Astrocyte of the hippocampus (primary cell): Measurements from ENCODE around the gene DPYD.
A peak's percentile ranks its signal among the peaks of the same experiment; 100 is the strongest.

Source experiments
- DNase-seq: peaks from one replicate; pipeline ENCODE4 v3.0.0; 2011; ENCODE audit warnings: low read depth, low spot score

The DPYD gene

DNA sequence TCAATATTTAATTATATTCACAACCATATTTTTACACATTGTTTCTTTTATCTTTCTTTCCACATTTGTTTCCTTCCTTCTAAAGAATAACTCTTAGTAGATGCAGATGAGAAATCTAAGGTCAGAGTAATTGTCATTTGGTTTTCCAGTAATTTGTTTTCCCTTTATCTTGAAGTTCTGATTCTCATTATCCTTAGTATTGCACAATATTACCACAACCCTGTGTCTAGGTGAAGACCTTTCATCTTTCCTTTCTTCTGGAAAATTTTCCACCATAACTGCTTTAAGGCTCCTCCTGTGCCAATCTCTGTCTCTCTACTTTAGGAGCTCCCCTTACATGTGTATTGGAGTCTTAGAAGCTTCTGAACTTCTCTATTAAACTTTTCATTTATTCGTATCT is 209.0 kb downstream of the DPYD start:
- no peak for DNase-seq

DNA sequence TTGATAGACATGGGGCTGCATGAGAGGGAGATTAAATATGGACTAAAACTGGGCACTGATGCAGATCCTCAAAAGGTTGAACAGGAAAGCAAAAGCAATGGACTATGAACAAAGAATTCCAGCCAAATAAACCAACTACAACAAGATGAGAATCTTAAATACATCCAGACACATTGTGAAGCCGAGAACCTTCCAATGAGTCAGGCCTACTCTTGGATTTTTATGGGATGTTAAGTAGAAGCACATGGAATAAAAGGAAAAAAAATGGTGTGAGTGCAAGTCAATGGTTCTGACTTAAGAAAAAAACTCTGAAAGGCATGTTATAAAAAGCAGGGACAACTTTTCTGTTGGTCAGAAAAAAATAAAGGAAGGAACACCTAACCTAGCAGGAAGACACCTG is 227.2 kb downstream of the DPYD start:
- no peak for DNase-seq

DNA sequence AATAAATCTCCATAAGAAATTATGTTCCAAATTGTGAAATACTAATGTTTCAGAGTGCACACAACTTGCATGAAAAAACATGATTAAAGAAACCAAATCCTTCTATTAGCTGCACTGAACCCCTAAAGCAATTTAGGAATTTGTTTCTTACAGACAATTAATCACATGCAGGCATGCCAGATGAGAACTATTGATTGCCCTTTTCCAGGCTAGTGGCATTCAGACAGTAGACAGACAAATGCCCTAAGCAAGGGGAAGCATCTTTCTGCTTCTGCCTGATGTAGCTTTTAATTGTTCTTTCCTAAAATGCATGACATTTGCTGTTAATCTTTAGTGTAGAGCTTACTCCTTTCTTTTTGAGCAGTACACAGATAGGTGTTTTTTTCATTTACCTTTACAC is 229.5 kb downstream of the DPYD start:
- no peak for DNase-seq

DNA sequence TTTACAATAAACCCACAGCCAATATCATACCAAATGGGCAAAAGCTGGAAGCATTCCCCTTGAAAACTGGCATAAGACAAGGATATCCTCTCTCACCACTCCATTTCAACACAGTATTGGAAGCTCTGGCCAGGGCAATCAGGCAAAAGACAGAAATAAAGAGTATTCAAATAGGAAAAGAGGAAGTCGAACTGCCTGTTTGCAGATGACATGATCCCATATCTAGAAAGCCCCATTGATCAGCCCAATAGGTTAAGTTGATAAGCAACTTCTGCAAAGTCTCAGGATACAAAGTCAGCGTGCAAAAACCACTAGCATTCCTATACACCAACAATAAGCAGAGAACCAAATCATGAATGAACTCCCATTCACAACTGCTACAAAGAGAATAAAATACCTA is 235.5 kb downstream of the DPYD start:
- DNase-seq, result no peak

DNA sequence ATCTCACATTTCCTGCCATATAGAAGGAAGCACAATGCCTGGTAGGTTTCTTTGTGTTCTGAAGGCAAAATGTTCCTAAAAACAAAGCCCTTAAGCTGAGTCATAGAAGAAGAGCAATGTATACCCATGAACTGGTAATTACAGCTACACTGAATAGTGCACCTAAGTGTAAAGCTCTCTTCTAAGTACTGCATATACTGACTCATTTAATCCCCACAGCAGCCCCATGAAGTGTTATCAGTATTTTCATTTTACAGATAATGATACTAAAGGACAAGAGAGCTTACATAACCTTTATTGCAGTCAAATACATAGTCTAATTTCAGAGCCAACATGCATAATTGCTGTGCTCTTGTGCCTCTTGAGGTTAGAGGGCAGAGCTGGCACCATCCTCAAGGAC is 239.9 kb downstream of the DPYD start:
- no peak for DNase-seq

DNA sequence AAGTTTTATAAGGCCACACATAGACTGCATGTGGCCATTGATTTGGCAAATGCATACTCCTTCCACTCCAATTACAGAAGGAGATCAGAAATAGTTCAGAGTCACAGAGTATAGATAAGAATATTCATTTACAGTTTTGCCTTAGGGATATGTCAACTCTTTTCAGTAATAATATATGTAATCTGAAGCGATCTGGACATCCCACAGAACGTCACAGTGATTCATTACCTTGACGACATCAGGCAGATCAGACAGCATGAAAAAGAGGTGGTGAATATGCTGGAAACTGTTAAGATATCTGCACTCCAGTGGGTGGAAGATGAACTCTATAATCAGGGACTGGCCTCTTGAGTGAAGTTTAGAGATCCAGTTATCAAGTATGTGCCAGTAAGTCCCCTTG is 240.4 kb downstream of the DPYD start:
- no peak for DNase-seq

DNA sequence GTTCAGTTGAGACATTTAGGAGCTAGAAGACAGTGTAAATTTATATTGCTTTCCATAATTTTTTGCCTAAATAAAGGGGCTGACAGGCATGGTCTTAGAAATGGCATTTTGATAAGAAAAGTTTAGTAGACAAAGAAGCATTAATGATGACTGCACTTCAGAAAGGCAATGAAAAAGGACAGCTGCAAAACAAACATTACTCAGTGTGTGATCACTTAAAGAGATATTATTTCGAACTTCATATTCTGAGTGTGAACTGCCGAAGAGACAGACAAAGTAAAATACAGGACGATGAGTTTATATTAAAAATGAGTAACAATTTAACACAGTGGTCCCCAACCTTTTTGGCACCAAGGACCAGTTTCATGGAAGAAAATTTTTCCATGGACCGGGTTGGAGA is 243.1 kb downstream of the DPYD start:
- no peak for DNase-seq

DNA sequence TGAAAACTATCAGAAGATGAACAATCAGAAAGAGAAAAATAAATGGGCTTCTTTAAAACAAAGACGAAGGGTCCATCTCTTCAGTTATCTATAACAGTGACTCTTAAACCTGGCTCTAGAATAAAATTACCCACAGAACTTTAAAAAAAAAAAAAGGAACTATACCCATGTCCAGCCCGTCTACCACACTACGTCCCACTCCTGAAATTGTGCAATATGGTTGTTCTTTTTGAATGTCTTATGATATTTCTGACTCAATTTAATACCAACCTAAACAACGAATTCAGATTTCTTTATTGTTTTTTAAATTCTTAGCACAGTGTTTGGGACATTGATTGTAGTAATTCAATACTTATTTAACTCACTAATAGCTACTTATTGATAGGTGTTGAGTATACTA is 246.3 kb downstream of the DPYD start:
- DNase-seq, result no peak

DNA sequence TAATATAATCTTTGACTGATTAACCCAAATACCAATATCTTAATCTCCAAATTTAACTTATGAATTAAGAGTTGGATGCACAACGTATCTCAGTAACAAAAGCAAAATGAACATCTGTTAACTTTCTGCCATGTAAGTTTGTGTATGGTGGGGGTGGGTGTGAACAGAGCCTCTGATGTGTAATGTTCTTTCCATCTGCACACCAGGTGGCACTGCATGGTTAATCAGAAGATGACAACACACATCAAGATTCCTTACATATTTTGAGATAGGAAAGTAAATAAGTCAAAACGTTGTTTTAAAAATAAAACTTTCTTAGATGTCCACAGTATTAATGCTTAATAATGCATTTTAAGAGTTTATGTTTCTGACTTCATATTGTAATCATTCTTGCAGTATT is 251.9 kb downstream of the DPYD start:
- DNase-seq, result peak; percentile 34

DNA sequence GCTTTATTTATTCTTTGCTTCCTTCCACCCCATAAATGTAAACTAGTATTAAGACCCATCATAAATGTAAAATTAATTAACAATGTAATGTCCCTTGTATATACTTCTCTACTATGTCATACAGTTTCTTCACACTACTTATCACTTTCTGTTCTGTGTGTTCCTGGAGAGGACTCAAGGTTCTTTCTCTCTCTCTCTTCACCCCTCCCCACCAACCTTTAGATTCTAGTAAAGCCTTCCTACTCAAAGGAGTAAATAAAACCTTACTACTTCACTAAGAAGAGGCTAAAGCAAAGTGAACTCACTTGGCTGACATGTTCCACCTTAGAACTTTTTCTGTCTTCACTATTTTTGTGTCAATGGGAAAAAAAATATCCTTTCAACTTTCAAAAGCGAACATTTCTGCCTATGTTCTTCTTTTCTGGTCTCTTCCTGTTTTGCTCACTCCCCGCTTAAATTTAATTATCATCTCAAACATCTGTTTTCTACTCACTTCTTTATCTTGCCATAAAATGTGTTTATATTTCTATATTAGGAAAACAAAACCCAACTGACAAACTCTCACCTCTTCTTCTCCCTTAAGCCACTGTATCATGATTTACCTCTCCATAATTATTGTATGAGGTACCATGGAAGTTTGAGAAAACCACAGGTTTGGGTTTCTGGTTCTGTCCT is 260.3 kb downstream of the DPYD start:
- DNase-seq, result no peak

DNA sequence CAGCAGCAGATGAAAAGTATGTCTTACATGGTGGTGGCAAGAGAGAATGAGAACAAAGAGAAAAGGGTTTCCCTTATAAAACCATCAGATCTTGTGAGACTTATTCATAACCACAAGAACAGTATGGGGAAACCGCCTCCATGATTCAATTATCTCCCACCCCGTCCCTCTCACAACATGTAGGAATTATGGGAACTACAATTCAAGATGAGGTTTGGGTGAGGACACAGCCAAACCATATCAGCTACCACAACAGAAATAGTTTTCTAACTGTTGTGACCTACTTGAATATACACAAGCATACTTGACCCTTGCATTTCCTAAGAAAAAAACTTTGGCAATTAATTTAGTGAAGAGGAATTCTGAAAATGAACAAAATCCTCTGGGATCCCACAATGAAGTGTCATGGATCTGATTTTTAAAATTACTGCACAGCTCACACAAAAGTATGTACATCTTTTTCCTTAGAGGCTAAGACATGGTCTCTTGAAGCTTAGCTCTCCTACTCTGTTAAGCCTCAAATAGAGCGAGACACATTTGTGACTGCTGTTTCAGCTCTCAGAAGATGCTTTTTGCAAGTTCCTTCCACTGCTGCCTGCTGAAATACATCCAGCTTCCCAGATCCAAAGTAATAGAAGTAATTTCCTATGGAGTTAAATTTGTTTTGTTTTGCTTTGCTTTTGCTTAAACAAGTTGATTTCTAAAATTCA is 265.8 kb downstream of the DPYD start:
- peak; percentile 19 for DNase-seq

DNA sequence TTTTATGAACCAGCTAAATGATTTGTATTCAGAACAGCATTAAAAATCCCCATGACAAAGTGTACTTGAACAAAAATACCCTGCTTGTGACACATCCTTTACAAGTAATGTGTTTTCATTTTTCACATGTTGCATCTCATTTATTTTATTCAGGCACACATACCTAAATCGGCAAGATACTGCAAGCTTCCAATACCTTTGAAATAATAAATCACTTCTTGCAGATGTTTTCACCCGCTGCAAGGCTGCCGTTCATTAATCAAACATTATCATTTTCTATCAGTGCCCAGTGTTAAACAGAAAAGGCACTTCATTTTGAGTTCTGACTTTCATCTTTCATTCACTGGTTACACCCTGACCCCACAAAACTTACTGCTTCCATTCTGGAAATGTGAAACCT is 269.6 kb downstream of the DPYD start:
- DNase-seq, result no peak

DNA sequence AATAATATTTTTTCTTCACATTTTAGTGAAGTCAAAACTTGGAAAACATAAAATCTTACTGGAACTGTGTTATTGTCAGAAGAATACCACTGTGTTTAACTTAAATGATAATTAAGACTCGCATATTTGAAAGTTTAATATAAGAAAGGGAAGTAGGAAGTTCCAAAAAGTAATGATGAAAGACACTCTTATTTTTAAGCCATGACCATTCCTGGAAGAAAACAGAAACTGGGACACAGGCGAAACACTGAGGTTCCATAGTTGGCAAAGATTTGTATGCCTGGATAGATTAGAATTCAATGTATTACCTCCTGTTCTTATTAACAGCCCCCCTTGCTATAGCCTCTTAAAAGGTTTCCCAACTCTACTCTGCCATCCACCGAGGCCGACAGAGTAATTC is 271.2 kb downstream of the DPYD start:
- DNase-seq, result no peak

DNA sequence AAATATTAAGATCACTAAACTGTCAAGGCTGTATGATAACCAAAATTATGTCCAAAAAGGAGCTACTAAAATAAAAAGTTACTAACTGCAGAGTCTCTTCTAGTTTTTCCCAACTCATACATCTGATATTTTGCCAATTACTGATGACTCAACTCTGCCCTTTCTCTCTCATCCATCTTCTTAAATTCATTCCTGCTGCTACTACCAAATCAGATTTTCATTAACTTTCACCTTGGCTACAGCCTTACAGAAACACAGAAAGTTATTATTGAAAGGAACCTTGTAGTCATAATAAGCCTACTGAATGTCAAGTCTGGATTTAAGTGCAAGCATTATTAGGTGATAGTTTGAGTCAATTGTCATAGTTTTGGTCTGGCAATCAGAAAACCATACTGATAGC is 273.1 kb downstream of the DPYD start:
- peak; percentile 44 for DNase-seq

DNA sequence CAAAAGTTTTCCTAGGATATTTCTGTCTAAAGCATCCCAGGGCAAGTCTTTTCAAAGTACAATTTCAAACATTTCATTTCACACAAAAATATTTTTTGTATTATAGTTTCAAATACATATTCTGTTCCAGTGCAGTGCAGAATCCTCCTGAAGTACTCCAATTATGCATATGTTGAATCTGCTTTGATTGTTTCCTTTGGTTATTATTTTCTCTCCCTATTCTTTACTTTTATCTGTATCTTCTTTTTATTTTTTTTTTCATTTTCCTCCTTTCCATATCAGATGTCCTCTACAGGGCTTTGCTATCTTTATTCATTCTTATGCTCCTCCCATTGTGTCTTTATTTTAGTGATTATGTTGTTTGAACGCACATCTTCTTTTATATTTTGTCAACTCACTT is 274.8 kb downstream of the DPYD start:
- no peak for DNase-seq

DNA sequence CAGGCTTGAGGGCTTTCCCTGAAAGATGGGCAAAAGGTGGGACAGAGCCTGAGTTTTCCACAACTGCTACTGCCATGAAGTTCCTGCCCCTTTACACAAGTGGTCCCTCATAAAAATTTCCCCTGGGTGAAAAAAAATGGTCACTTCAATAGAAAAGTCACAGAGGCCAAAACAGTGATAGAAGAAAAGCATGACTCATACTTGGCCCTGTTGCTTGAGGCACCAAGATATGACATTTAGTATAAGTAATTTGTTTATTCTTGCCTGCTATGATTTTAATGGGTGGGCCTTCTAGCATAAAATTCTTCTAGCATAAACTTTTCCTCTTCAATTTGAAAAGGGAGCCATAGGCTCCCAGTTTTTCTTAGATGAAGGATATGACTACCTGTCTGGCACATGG is 280.2 kb downstream of the DPYD start:
- DNase-seq, result no peak

DNA sequence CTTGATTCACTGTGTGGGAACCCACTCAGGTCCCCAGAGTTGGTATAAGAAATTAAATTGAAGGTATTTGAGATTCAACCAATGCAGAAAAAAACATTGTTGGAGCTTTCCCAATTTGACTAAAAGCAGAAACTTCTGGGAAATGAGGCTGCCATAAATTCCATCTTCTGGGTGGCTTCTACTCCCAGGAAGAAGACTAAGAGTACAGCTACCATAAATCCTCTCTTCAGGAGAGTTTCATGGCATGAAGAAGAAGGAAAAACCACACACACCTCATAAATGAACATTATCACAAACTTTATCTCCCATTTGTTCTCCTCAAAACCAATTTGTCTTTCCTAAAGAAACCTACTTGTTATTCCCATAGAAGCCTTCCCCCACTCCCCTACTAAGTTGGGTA is 283.9 kb downstream of the DPYD start:
- peak; percentile 33 for DNase-seq

DNA sequence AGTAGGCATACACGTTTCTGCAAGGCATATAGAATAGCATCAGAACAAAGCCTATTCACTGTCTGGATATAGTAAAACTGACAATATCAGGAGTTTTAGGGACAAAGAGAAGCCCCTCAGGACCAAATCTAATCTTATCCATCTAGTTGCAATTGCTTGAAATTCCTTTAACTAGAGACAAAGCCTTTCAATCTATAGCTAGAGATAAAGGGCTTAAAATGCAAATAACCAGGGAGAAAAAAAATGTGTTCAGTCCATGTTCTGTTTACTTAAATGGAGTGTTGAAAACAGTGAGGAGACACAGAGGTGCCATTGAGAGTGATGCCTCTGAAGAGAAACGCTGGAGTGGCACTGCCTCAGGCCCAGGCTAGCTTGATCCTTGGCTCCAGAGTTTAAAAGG is 286.1 kb downstream of the DPYD start:
- DNase-seq, result no peak

DNA sequence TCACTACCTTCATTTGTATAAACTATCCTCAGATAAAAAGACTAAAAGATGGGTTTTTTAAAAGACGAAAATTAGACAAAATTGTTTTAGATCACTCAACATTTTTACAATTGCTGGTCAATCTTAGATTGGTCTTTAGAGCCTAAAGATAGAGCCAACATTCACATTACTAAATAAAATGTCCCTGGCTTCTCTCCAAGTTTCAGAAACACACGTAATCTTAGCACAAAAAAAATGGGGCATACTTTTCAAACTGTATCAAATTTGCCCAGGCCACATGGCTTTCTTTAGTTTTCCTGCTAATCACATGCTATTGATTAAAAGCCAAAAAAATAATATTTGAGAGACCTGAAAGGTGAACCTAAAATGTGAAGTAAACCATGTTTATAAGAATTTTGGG is 288.1 kb downstream of the DPYD start:
- no peak for DNase-seq

DNA sequence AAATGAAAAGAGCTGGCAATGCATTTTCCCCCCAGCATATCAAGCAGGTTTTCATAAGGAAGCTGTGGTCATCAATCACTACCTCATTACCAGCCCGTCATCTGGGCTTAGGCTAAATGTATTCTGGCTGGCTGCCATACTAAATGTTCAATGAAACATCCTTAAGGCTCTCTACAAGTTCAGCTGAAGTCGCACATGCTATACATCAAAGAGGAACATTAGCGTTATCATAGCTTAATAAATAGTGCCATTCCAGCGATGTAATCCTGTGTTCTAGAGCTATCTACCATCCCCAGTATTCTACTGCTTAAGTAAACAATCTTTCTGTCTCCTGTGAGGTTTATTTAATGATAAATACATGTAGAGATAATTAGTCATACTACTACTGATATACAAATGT is 288.8 kb downstream of the DPYD start:
- DNase-seq, result peak; percentile 69

DNA sequence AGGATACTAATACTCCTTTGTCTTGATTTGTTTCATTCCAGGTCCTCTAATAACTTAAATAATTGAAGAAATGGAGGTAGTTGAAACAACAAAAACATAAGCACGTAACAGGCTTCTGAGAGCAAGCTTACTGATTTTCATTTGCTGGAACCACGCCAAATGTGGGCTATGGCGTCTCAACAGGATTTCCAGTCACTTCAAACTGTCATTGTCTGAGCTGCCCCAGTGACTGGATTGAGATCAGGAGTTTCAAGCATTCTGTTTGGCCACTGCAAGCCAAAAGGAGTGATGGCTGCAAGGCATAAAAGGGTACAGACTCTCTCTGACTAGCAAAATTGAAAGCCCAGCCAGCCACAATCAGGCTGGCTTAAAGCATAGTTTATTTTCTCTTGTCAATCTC is 289.9 kb downstream of the DPYD start:
- DNase-seq, result peak; percentile 89

DNA sequence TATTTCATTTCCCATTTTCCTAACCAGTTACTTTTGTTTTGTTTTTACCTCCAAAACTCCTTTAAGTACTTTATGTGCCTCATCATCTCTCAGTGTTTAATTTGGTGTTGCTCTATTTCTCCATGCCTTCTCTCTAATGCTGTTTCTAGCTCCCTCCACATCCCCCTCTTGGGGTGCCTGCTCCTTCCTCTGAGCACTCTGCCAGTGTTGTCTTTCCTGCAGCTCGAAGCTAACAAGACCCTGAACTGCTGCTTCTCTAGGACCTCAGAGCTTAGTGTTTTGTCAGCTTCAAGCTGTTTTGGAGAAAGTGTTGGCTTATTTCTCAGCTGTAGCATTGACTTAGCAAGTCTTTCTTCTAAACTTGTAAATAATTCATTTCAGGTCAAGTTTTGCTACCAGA is 290.6 kb downstream of the DPYD start:
- peak; percentile 32 for DNase-seq

DNA sequence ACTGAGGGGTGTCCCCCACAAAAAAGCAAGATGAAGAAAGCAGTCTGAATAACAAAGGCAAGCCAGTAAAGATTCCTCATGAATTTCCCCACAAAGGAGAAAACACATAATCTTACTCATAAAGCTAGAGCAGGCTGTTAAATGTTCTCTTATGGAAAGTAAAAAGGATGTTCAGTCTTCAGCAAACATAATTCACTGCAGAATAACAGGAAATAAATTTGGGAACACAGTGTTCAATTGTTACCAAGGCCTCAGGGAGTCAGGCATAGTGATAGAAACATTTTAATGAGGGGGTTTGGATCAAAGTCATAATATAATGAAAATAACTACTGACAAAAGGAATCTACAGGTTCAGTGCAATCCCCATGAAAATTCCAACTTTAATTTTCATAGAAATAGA is 297.6 kb downstream of the DPYD start:
- DNase-seq, result no peak

DNA sequence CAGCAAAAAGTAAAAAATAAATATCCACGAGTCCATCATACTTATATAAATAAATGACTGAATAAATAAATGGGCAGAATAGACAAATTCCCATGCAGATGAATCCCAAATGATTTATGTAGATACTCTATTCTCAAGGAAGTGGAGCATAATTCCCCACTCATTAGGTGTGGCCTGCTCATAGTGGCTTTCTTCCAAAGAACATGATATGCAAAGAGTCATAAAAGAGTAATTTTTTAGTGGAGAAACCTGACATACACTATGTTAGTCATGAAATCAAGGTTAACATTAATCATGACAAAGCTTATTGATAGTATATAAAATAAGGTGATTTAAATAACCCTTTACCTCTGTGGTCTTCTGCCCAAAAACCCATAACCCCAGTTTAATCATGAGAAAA is 298.9 kb downstream of the DPYD start:
- DNase-seq, result no peak
